Measurements from ENCODE around the gene CRYGS.
"Not testable (repeated sequence)": the region's sequence is repeated elsewhere in the genome, so short reads cannot be mapped to it uniquely, and the experiment has no call there.

CRYGS gene

DNA sequence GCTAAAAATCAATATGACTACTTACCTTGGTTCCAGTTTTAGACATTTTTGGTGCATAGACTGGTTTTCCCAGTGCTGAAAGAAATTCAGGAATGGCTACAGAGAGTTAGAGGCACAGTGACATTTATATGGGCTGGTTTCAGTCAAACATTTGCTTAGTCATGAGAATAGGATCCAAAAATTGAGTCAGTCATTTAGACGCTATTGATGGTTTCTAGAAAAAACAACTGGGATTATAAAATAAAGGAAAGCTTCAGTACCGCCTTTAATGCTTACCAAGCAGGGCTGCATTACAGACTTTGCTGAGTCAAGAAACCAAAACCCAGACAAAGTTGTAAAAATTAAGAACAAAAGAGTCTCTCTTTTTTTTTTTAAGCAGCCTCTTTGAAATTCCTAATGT lies at the start of gene CRYGS:
Gene CRYGS, minus strand, starts transcription at position 100 of the 400 bp plus-strand sequence. Its CDS starts 54 bp downstream, at position 46.
- DNase-seq (ENCODE audit: extremely low read depth in 1 of 2, low read depth in 1 of 2) = no peak

- DNase-seq (ENCODE audit: extremely low read depth in 1 of 2, low read depth in 1 of 2) = no peak
These were observed 49.7 kb upstream of the CRYGS start for GRCh38 chr3:186593862-186594261.

- no peak for DNase-seq (ENCODE audit: extremely low read depth in 1 of 2, low read depth in 1 of 2)
These were observed 48.5 kb upstream of the CRYGS start for GRCh38 chr3:186592682-186593081.

DNA sequence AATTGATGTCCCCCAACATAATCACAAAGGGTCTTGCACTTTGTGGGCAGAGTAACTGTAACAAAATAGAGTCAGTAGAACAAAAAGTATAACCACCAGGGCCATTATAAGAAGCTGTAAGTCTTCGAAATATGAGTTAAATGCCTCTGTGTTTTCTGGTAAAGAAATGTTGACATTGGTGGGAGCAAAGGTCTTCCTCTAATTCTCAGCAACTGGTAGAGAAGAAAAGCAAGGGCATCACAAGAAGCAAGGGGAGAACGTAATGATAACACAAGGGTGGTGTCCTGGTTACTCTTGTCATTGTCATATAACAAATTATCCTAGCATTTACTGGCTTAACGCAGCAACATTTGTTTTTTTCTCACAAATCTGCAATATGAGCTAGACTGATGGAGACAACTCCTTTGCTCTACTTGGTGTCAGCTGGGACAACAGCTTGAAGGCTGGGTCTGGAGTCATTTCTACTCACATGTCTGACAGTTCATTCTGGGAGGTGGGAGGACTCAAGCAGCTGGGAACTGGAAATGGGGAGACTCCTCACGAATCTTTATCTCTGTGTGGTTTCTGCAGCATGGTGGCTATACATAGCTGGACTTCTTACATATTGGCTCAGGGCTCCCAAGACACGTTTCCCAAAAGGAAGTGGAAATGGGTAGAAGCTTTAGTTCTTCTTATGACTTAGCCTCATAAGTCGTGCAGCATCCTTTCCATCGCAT lies 46.6 kb upstream of the CRYGS start:
- DNase-seq (ENCODE audit: extremely low read depth in 1 of 2, low read depth in 1 of 2) = no peak

DNA sequence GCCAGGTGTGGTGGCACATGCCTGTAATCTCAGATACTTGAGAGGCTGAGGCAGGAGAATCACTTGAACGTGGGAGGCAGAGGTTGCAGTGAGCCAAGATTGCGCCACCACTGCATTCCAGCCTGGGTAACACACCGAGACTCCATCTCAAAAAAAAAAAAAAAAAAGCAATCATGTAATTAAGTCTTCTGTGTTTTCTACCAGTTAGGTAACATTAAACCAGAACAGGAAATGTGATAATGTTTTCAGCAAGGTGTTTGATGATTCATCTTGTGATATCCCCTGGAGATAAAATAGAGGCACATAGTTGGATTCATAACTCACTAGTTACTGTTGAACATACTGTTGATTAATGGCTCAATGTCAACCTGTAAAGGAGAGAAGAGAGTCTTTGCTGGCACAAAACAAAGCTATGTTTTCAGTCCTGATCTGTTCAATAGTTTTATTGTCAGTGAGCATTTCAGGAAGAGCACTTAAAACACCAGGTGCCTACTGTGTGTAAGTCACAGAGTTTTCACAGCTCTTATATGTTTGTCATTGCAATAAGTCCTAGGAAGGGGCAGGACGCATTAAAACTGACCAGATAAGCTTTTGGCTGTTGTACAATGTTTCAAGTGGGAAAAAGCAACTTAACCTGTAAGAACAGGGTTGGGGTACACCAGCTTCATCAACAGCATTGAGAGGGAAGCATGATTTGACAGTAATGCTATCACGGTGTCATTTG lies 45.8 kb upstream of the CRYGS start:
- no peak for DNase-seq (ENCODE audit: extremely low read depth in 1 of 2, low read depth in 1 of 2)

DNA sequence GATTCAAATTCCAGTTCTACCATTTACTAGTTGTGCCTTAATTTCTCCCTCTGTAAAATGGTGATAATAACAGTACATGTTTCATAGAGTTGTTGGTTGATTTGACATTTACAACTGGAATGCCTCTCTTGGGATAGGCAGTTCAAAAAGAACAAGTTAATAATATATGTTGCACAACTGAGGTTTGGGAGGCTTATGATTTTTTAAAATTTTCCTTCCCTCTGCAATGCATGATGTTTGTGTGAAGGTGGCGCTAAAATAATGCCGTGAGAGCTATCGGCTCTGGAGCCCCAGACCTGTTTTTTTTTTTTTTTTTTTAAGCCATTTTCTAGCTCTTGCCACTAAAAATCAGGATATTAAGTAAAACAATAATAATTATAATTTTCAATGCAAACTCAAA lies 44.9 kb upstream of the CRYGS start:
- DNase-seq (ENCODE audit: extremely low read depth in 1 of 2, low read depth in 1 of 2) = no peak

DNA sequence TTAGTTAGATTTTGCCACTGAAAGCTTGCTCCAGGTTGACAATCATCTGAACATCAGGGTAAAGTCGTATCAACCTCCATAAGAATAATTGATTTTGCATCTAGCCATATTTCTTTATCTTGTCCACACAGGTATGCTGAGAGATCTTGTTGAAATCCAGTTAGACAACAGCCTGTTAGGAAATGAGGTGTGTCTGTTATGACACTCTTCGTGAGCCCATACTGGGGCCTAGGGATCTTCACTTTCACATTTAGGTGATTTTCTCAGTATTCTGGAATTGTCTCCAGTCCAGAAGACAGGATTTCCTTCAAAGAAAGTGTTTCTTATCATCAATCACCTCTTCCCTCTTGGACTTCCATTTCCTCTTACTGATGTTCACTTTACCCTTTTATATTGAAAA lies 44.5 kb upstream of the CRYGS start:
- DNase-seq (ENCODE audit: extremely low read depth in 1 of 2, low read depth in 1 of 2) = no peak

- no peak for DNase-seq (ENCODE audit: extremely low read depth in 1 of 2, low read depth in 1 of 2)
These were observed 43.0 kb upstream of the CRYGS start for GRCh38 chr3:186587183-186587582.

GRCh38 chr3:186586245-186586644 lies 42.1 kb upstream of the CRYGS start:
- not testable (repeated sequence) for DNase-seq (ENCODE audit: extremely low read depth in 1 of 2, low read depth in 1 of 2)

GRCh38 chr3:186583831-186584230 lies 39.7 kb upstream of the CRYGS start:
- DNase-seq (ENCODE audit: extremely low read depth in 1 of 2, low read depth in 1 of 2) = no peak

GRCh38 chr3:186582541-186582940 lies 38.4 kb upstream of the CRYGS start:
- no peak for DNase-seq (ENCODE audit: extremely low read depth in 1 of 2, low read depth in 1 of 2)

- DNase-seq (ENCODE audit: extremely low read depth in 1 of 2, low read depth in 1 of 2) = no peak
These were observed 36.6 kb upstream of the CRYGS start for GRCh38 chr3:186580785-186581184.

- no peak for DNase-seq (ENCODE audit: extremely low read depth in 1 of 2, low read depth in 1 of 2)
These were observed 33.3 kb upstream of the CRYGS start for GRCh38 chr3:186577521-186577920.

GRCh38 chr3:186571644-186572013 lies 27.4 kb upstream of the CRYGS start:
- DNase-seq (ENCODE audit: extremely low read depth in 1 of 2, low read depth in 1 of 2) = no peak

DNA sequence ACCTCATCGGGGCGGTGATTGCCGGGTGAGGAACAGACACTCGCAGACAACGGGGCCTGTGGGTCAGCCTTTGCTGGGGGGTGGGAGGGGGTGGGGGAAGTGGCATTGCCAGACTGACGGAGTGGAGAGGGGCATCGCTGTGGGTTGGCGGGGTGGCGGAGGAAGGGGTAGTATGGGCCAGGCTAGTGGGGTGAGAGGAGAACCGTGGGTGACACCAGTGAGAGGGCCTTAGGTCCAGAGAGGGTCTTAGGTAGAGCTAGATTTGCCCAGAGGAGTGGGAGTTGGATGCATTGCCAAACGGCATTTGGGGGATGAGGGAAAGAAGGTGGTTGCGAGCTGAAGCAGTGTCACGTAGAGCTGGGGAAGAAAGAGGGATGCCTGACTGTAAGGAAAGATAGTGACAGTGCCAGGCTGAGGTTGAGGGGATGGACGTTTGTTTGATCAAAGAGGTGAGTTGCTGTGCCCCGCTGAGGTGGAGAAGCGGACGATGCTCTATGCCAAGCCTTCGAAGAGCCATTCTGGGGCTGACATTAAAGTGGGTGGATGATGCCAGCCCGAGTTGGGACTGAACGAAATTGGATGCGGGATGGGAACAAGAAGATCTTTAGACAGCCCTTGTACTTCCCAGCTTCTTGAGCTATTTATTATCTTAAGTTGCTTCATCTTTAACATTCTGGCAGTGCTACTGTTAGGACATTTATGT lies 26.9 kb upstream of the CRYGS start:
- no peak for DNase-seq (ENCODE audit: extremely low read depth in 1 of 2, low read depth in 1 of 2)

GRCh38 chr3:186570096-186570940 lies 26.1 kb upstream of the CRYGS start, which contains the start of gene DNAJB11:
Gene DNAJB11, plus strand, starts transcription at chr3:186570720. Its CDS starts 178 bp downstream, at chr3:186570898.
- DNase-seq (ENCODE audit: extremely low read depth in 1 of 2, low read depth in 1 of 2) = peak; percentile 97 to 99

DNA sequence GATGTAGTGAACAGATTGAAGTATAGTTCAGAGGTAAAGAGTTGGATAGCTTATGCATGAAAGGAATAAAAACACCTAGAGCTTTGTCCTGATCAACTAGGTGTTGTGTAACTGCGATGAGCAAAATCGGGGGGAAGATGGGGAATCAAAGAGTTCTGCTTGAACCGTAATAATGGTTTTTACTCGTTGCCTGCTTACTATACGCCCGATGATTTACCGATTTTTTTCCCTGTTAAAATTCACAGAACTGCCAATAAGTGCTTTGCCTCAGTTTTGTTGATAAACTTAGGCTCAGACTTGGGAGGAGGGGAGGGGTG lies 25.6 kb upstream of the CRYGS start:
- DNase-seq (ENCODE audit: extremely low read depth in 1 of 2, low read depth in 1 of 2) = no peak

GRCh38 chr3:186569361-186569760 lies 25.2 kb upstream of the CRYGS start:
- not testable (repeated sequence) for DNase-seq (ENCODE audit: extremely low read depth in 1 of 2, low read depth in 1 of 2)

DNA sequence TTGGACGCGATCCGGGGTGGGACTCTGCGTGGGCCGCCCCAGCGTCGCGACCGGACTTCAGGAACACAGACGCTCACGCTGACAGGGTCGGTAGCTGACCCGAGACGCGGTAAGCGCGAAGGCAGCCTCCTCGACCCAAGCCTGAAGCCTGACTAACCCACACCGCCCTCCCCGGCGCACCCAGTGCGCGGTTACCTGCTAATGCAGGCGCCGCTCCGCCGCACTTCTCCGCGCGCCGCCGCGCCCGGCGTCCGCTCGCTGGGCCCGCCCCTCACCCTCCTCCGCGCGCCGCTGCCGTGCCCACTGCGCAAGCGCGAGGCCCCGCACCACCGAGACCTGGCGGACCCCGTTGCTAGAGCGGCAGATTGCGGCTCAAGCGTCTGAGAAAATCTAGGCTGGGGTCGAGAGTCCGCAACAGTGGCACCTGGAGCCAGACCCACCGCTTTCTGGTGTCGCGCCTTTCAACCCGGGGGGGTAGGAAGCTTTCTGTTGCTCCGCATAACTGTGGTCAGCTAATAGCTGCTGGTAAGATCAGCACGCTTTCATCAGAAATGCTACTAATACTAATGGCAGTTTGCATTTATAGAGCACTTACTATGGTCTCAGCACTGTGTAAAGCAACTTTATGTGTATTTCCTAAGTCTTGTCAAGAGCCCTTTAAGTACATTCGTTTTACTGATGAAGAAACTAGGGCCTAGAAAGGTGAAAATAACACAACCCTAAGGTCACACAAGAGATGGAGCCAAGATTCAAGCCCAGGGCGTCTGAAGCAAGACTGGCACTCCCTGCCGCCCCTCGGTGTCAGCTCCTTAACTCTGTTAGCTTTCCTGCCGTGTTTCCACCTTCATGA lies 23.1 kb upstream of the CRYGS start, which contains the start of gene TBCCD1:
Gene TBCCD1, minus strand, starts transcription at position 268 of the 850 bp plus-strand sequence. CDS start 3,010 bp downstream, outside the sequence.
- peak; percentile 79 to 90 for DNase-seq (ENCODE audit: extremely low read depth in 1 of 2, low read depth in 1 of 2)

- no peak for DNase-seq (ENCODE audit: extremely low read depth in 1 of 2, low read depth in 1 of 2)
These were observed 22.5 kb upstream of the CRYGS start for GRCh38 chr3:186566772-186567071.
